ENCODE results near the gene ABHD4.

The ABHD4 gene

GRCh38 chr14:22583994-22584393, 14.1 kb upstream of the ABHD4 start:
- H3K4me3 ChIP-seq (ENCODE audit: low read depth, low read length), result no peak overlapping the region
- TF ChIP-seq, protein P1, sequence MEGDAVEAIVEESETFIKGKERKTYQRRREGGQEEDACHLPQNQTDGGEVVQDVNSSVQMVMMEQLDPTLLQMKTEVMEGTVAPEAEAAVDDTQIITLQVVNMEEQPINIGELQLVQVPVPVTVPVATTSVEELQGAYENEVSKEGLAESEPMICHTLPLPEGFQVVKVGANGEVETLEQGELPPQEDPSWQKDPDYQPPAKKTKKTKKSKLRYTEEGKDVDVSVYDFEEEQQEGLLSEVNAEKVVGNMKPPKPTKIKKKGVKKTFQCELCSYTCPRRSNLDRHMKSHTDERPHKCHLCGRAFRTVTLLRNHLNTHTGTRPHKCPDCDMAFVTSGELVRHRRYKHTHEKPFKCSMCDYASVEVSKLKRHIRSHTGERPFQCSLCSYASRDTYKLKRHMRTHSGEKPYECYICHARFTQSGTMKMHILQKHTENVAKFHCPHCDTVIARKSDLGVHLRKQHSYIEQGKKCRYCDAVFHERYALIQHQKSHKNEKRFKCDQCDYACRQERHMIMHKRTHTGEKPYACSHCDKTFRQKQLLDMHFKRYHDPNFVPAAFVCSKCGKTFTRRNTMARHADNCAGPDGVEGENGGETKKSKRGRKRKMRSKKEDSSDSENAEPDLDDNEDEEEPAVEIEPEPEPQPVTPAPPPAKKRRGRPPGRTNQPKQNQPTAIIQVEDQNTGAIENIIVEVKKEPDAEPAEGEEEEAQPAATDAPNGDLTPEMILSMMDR (IDR thresholded peaks at IDR 0.05; ENCODE audit: low read depth, low read length), result no peak

GRCh38 chr14:22587247-22587646, 10.9 kb upstream of the ABHD4 start:
- TF ChIP-seq, protein P1 (IDR thresholded peaks at IDR 0.05; ENCODE audit: low read depth, low read length), result no peak
- H3K4me3 ChIP-seq (ENCODE audit: low read depth, low read length), result no peak overlapping the region

DNA sequence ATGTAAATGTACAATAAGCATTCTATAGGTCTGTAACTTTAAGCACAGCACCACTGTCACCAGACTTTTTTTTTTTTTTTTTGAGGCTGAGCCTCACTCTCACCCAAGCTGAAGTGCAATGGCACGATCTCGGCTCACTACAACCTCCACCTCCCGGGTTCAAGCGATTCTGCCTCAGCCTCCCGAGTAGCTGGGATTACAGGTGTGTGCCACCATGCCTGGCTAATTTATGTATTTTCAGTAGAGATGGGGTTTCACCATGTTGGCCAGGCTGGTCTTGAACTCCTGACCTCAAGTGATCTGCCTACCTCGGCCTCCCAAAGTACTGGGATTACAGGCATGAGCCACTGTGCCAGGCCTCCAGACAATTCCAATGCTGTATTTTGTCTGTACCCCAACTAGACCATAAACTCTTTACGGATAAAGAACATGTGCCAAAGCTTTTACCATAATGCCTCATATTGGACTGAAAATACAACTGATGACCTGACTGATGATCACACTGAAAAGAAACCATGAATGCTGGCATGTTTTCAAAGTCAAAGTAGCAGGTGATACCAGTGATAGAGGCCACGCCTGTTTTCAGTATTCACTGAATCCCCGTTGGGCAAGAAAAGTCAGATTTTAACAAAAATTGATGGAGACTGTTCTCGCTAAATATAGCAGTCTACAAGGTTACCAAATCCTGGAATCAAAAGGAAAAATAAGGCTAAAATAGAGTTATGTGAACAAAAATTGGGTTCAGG, 10.2 kb upstream of the ABHD4 start:
- H3K4me3 ChIP-seq (ENCODE audit: low read depth, low read length), result peak overlapping the region; percentile 96

GRCh38 chr14:22588526-22589095, 9.5 kb upstream of the ABHD4 start:
- TF ChIP-seq, protein P1 (IDR thresholded peaks at IDR 0.05; ENCODE audit: low read depth, low read length), result no peak
- peak overlapping the region; percentile 96 for H3K4me3 ChIP-seq (ENCODE audit: low read depth, low read length)

GRCh38 chr14:22589096-22589839, 8.8 kb upstream of the ABHD4 start, which contains the start of gene DAD1:
DAD1 (minus strand) TSS chr14:22589224; CDS start chr14:22589157, 67 bp downstream.
- TF ChIP-seq, protein P1 (IDR thresholded peaks at IDR 0.05; ENCODE audit: low read depth, low read length), result no peak; the same call in none of the 2 replicates
- H3K4me3 ChIP-seq (ENCODE audit: low read depth, low read length), result peak within 1 kb of the TSS; percentile 96

- TF ChIP-seq, protein P1 (IDR thresholded peaks at IDR 0.05; ENCODE audit: low read depth, low read length), result no peak
- H3K4me3 ChIP-seq (ENCODE audit: low read depth, low read length), result no peak overlapping the region
Observed at GRCh38 chr14:22593189-22593588, 4.9 kb upstream of the ABHD4 start.

DNA sequence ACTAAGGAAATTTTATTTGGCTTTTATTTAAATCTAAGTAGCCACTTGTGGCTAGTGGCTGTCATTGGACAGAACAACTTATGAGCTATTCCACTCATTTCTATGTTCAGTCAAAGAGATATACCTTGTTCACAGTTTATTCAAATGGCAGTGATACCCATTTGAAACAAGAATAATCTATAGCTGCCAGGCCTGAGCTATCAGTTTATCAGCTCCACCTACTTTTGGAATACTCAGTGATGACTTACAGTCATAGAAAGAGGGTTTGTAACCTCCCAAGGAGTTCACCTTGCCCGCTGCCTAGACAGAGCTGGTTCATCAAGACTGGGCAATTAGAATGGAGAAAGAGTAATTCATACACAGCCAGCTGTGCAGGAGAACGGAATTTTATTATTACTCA, 4.5 kb upstream of the ABHD4 start:
- no peak overlapping the region for H3K4me3 ChIP-seq (ENCODE audit: low read depth, low read length)
- TF ChIP-seq, protein P1 (IDR thresholded peaks at IDR 0.05; ENCODE audit: low read depth, low read length), result no peak
